Coronary artery (tissue), 2 donors: Measurements from ENCODE around the gene TLCD5.

Source experiments
- DNase-seq: peaks from one replicate; pipeline ENCODE4 v3.0.0-alpha.2; 2017; ENCODE audit warnings: low spot score
- H3K27ac ChIP-seq, 2 donors: fragments of 200-600 bp; sonication (generic); one replicate each; pipeline ENCODE4 v1.5.1; 2016 to 2019
- H3K4me3 ChIP-seq: fragments of 200-600 bp; sonication (generic); 2 replicates; pipeline ENCODE4 v1.5.1; 2016; ENCODE audit warnings: mild to moderate bottlenecking, moderate library complexity
- CTCF ChIP-seq: fragments of 200-600 bp; sonication (generic); IDR thresholded peaks from one replicate; pipeline ENCODE4 v1.5.1; 2019; ENCODE audit warnings: antibody characterized with exemption

TLCD5 gene

DNA sequence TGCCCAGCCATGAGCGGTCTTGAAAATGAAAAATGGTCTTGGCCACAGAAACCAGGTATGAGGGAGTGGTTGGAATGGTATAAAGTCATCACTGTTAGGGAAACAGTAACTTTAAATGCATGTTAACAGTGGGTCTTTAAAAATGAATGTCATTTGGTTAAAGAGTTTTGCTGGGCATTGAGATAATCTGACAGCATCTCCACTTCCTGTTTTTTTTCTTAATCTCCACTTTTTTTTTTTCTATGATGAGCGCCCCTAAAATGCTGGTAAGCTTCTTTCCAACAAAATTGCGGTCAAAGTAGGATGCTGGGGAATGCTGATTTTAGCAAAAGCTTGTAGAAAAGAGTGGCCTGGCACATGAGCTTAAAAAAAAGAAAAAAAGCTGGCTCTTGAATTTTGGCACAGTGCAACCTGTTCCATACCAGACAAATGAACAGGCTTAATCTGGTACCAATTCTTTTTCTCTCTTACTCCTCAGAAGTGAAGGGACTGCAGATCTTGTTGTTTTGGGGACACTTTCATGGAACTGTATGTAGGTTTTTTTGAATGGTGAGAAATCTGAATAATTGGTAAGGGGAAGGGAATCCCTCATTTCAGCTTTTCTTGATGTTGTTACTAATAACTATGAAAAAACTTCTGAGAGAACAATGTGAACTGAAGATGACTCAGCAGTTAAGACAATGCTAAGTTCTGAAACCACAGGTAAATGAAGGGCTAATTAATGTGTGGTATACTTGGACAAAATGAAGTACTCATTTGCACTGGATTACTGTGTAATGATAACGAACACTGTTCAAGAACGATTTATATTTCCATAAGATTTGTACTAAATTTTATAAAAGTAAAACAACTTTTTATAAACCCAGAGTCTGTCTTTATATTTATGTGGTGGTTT lies 8.0 kb downstream of the TLCD5 start:
- peak overlapping the region; percentile 57 to 97 for H3K27ac ChIP-seq
- TF ChIP-seq CTCF: no peak
- no peak for DNase-seq
- H3K4me3 ChIP-seq: no peak overlapping the region

- DNase-seq: no peak
- no peak for TF ChIP-seq CTCF
- Histone ChIP-seq H3K27ac (peak overlapping the region; percentile 57 to 97), H3K4me3 (no peak overlapping the region)
Observed at GRCh38 chr11:120333801-120334200, 8.7 kb downstream of the TLCD5 start.

DNA sequence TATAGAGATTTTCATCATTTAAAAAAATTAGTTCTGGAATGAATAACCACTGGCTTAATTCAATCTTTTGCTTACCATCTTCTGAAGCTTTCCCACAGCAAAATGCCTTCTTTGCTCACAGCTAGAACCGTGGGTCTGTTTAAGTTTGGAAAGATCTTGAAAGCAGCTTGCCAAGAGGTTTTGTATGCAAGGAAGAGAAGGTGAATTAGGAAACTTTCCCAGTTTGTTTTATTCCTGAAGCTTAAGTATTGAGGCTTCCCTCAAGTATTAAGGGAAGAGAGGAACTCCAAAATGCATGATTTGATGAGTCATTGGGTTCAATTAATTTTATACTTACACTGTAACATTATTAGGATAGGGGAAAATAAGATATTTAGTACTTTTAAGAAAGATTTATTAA lies 9.2 kb downstream of the TLCD5 start:
- no peak for TF ChIP-seq CTCF
- no peak for DNase-seq
- H3K27ac ChIP-seq: peak overlapping the region; percentile 57 to 97
- no peak overlapping the region for H3K4me3 ChIP-seq

GRCh38 chr11:120334894-120335462 lies 9.9 kb downstream of the TLCD5 start:
- DNase-seq: no peak
- no peak for TF ChIP-seq CTCF
- H3K27ac ChIP-seq: peak overlapping the region; percentile 97 to 99
- H3K4me3 ChIP-seq: peak overlapping the region; percentile 88

- H3K4me3 ChIP-seq: peak overlapping the region; percentile 88
- DNase-seq: no peak
Observed at GRCh38 chr11:120335556-120335907, 10.4 kb downstream of the TLCD5 start.

DNA sequence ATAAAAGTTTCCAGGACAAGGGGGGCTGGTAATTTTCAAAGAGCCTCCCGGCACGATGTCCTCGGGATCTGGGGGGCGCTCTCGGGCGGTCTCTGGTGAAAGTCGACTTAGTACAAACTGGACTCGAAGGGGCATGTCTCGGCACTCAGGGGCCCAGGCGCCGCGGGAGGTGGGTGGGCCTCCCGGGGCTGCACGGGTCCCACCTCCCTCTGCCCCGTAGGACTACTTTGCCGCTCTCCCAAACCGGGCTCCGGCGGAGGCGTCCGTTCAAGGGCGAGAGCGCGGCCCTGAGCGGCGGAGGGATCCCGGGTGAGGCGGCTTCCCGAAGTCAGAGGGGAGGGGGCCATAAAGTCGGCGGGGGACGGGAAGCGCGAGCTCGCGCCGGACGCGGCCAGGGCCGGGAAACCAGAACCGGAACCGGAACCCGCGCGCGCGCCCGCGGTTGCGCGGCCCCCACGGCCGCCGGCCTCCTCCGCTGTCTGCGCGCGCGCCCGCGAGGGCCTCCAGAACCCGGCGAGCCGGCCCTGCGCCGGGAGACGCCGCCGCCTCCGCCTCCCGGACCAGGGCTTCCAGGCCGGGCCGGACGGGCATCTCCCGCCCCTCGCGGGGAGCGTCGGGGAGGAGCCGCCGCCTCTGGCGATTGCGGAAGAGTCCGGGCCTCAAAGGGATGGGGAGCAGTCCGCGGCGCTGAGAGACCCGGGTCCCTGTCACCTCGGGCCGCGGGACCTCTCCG lies 11.0 kb downstream of the TLCD5 start, which contains the start of gene ARHGEF12:
Gene ARHGEF12, plus strand, starts transcription at position 506 of the 733 bp plus-strand sequence. CDS start 831 bp downstream, outside the sequence.
- H3K27ac ChIP-seq: peak within 1 kb of the TSS; percentile 97 to 99
- peak; percentile 94 for DNase-seq
- TF ChIP-seq CTCF: no peak
- H3K4me3 ChIP-seq: peak within 1 kb of the TSS; percentile 88

More at GRCh38 chr11:120335556-120335907, 10.4 kb downstream of the TLCD5 start:
- peak overlapping the region; percentile 97 to 99 for H3K27ac ChIP-seq
- TF ChIP-seq CTCF: no peak
